Measurements from ENCODE around the gene PCDHGA7. TPM values are rescaled to one million over a fixed set of nuclear protein-coding genes. Genes with fewer than 3 reads are reported as not detected.
"Not testable (repeated sequence)": the region's sequence is repeated elsewhere in the genome, so short reads cannot be mapped to it uniquely, and the experiment has no call there.

Gene PCDHGA7
- polyA plus RNA-seq (ENCODE audit: low read depth in 6 of 6), result not detected

DNA sequence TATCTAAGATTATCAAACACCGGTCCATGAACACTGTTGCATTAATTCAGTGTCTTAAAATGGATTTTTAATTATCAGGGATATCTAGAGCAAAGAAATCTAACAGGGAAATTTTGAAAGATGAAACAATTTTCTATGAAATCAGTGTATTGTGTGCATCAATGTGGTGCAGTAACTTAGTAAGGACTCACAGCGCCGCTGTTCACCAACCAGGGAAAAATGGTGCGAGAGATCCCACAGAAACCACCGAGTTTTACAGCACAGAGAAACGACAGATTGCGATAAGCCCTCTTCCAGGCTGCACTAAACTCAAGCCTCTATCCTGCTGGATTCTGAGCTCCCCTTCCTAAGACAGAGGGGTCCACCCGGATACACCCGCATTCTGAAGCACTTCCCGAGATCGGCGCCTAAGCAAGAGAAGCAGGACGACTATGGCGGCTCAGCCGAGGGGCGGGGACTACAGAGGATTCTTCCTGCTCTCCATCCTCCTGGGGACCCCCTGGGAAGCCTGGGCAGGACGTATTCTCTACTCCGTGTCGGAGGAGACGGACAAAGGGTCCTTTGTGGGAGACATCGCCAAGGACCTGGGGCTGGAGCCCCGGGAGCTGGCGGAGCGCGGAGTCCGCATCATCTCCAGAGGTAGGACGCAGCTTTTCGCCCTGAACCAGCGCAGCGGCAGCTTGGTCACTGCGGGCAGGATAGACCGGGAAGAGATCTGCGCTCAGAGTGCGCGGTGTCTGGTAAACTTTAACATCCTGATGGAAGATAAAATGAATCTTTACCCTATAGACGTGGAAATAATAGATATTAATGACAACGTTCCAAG, at the start of gene PCDHGA7:
PCDHGA7 (plus strand) TSS at position 274 of the 826 bp plus-strand sequence; CDS start at position 432, 158 bp downstream.
- Mint-ChIP-seq H3K27me3 (peaks cover 52 to 67% (median 57%) of the 10 kb centered on the region in 3 donors), H3K36me3 (peaks cover 6 to 9% of the 10 kb centered on the region in 2 donors), H3K9me3 (peaks cover 0 to 68% (median 35%) of the 10 kb centered on the region in 7 donors), H3K4me1 (peaks cover 0 to 6% (median 2%) of the 10 kb centered on the region in 3 donors), H3K4me3 (peak within 1 kb of the TSS; percentile 18 to 87 (median 64)), H3K27ac (peak within 1 kb of the TSS in 3 of 6 donors; percentile 37 to 86 (median 63))
- ATAC-seq (ENCODE audit: low read depth in 2 of 2) (peak in 1 of 2 donors; percentile 28), DNase-seq (no peak)

DNA sequence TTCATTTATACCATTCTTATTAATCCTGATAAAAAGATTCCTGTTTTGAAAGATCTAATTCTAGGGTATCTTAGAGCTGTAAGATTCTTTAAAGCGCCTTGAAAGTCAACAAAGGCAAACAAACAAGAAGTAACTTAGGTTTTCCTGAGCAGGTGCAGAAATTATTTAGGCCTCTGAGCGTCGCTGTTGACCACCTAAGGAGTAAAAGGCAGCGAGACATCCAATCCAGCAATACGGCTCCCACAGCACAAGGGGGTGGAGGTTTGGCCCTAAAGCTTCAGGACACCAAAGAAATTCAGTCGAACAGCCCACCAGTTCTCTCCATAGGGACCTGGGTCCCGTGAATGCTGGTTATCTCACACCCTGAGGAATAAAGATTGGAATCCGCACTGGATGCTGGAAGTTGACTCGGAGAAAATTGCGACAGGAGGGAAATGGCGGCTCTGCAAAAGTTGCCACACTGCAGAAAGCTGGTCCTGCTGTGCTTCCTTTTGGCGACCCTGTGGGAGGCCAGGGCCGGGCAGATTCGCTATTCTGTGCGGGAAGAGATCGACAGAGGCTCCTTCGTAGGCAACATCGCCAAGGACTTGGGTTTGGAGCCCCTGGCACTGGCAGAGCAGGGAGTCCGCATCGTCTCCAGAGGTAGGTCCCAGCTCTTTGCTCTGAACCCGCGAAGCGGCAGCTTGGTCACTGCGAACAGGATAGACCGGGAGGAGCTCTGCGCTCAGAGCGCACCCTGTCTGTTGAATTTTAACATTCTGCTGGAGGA, 43.8 kb upstream of the PCDHGA7 start, which contains the start of gene PCDHGA2:
PCDHGA2 (plus strand) TSS at position 223 of the 769 bp plus-strand sequence.
- DNase-seq (no peak), ATAC-seq (ENCODE audit: low read depth in 2 of 2) (no peak)
- Mint-ChIP-seq H3K9me3 (peaks cover 19 to 92% (median 70%) of the 10 kb centered on the region in 7 donors), H3K27ac (peak within 1 kb of the TSS in 1 of 6 donors; percentile 69), H3K27me3 (peaks cover 76 to 92% (median 87%) of the 10 kb centered on the region in 3 donors), H3K4me1 (peaks cover 0 to 3% (median 0%) of the 10 kb centered on the region in 3 donors), H3K36me3 (peaks cover 9 to 31% of the 10 kb centered on the region in 2 donors), H3K4me3 (peak within 1 kb of the TSS in 2 of 8 donors; percentile 8 to 65)

DNA sequence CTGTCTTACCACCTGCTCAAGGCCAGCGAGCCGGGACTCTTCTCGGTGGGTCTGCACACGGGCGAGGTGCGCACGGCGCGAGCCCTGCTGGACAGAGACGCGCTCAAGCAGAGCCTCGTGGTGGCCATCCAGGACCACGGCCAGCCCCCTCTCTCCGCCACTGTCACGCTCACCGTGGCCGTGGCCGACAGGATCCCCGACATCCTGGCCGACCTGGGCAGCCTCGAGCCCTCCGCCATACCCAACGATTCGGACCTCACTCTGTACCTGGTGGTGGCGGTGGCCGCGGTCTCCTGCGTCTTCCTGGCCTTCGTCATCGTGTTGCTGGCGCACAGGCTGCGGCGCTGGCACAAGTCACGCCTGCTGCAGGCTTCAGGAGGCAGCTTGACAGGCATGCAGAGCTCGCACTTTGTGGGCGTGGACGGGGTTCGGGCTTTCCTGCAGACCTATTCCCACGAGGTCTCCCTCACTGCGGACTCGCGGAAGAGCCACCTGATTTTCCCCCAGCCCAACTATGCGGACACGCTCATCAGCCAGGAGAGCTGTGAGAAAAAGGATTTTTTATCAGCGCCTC, 41.7 kb upstream of the PCDHGA7 start:
- peaks cover 20 to 89% (median 65%) of the 10 kb centered on the region in 7 donors for H3K9me3 Mint-ChIP-seq
- H3K4me3 Mint-ChIP-seq; ATAC-seq (ENCODE audit: low read depth in 2 of 2); H3K4me1 Mint-ChIP-seq; H3K27ac Mint-ChIP-seq; DNase-seq: not testable (repeated sequence)
- peaks cover 67 to 89% (median 87%) of the 10 kb centered on the region in 3 donors for H3K27me3 Mint-ChIP-seq
- H3K36me3 Mint-ChIP-seq, result peaks cover 15 to 28% of the 10 kb centered on the region in 2 donors

DNA sequence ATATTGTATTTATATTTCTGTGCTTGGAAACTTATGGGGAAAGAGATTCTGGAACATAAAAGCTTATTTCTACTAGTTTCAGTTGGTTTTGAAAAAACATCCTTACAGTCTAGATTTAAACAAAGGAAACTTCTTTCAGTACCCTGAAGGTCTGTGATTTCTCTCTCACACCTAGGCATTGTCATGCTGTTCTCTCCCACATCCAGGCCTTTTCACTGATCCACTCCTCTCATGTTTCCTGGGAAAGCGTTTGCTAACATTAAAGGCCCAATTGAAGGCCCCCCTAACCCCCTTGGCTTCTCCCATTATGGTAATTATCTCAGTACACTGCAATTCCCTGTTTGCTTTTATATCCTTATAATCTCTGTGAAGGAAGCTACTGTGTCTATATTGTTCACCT, 39.8 kb upstream of the PCDHGA7 start:
- Mint-ChIP-seq H3K27ac (no peak overlapping the region), H3K4me3 (no peak overlapping the region), H3K9me3 (peaks cover 23 to 84% (median 54%) of the 10 kb centered on the region in 7 donors), H3K27me3 (peaks cover 58 to 87% (median 84%) of the 10 kb centered on the region in 3 donors), H3K36me3 (peaks cover 14 to 38% of the 10 kb centered on the region in 2 donors), H3K4me1 (peaks cover 0 to 4% (median 0%) of the 10 kb centered on the region in 3 donors)
- DNase-seq (no peak), ATAC-seq (ENCODE audit: low read depth in 2 of 2) (no peak)

DNA sequence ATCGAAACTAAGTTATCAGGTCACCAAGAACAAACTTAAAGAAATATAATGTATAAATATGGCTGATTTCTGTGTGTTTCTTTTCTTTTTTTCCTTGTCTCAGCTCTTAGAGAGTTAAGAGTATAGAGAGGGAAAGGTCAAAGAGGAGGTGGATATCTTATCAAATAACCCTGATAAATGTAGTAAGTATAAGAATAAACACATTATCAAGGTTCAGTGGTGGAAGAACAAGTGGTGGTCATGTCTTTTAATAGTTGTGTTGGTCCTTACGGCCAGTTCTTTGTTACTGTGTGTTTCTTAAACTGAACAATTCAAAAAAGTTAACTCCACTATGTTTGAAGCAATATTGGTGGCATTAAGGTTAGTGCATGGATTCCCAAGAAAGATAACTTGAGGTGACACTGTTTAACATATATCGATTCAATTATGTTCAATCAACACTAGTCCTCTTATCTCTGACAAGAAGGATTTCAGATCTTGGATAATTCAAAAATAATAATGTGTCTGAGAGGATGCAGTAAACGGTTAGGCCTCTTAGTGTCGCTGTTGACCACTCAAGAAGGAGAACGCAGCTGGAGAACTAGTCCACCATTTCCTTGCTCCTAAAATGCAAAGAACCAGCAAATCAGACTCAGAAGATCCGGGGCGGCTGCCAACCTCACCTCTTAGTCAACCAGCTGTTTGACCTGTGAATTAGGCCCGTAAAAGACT, 39.1 kb upstream of the PCDHGA7 start, which contains the start of gene PCDHGA3:
PCDHGA3 (plus strand) TSS at position 588 of the 711 bp plus-strand sequence. CDS start 205 bp downstream, outside the sequence.
- H3K27ac Mint-ChIP-seq, result peak within 1 kb of the TSS in 1 of 6 donors; percentile 59
- peaks cover 8 to 33% of the 10 kb centered on the region in 2 donors for H3K36me3 Mint-ChIP-seq
- ATAC-seq (ENCODE audit: low read depth in 2 of 2) (no peak), DNase-seq (no peak)
- H3K9me3 Mint-ChIP-seq, result peaks cover 19 to 84% (median 48%) of the 10 kb centered on the region in 7 donors
- peaks cover 57 to 84% (median 84%) of the 10 kb centered on the region in 3 donors for H3K27me3 Mint-ChIP-seq
- H3K4me1 Mint-ChIP-seq, result peaks cover 0 to 4% (median 0%) of the 10 kb centered on the region in 3 donors
- H3K4me3 Mint-ChIP-seq, result peak within 1 kb of the TSS in 5 of 8 donors; percentile 22 to 56 (median 37)

DNA sequence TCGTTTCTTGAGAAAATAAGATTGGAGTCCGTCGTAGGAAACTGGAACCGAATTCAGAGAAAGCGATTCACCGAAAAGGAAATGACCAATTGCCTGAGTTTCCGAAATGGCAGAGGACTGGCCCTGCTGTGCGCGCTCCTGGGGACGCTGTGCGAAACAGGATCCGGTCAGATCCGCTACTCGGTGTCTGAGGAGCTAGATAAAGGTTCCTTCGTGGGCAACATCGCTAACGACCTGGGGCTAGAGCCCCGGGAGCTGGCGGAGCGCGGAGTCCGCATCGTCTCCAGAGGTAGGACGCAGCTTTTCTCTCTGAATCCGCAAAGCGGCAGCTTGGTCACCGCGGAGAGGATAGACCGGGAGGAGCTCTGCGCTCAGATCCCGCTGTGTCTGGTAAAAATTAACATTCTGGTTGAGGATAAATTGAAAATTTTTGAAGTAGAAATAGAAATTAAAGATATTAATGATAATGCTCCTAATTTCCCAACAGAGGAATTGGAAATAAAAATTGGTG, 38.5 kb upstream of the PCDHGA7 start:
- H3K27me3 Mint-ChIP-seq, result peaks cover 58 to 84% (median 84%) of the 10 kb centered on the region in 3 donors
- H3K9me3 Mint-ChIP-seq, result peaks cover 19 to 84% (median 47%) of the 10 kb centered on the region in 7 donors
- ATAC-seq (ENCODE audit: low read depth in 2 of 2) (no peak), DNase-seq (no peak)
- H3K4me3 Mint-ChIP-seq, result peak overlapping the region in 5 of 8 donors; percentile 22 to 56 (median 37)
- peaks cover 0 to 4% (median 0%) of the 10 kb centered on the region in 3 donors for H3K4me1 Mint-ChIP-seq
- H3K36me3 Mint-ChIP-seq, result peaks cover 5 to 27% of the 10 kb centered on the region in 2 donors
- H3K27ac Mint-ChIP-seq, result no peak overlapping the region

DNA sequence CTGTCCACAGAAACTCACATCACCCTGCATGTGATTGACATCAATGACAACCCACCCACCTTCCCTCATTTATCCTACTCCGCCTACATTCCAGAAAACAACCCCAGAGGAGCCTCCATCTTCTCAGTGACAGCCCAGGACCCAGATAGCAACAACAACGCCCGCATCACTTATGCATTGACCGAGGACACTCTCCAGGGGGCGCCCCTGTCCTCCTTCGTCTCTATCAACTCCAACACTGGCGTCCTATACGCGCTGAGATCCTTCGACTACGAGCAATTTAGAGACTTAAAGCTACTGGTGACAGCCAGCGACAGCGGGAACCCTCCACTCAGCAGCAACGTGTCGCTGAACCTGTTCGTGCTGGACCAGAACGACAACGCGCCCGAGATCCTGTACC, 37.2 kb upstream of the PCDHGA7 start:
- peaks cover 20 to 84% (median 47%) of the 10 kb centered on the region in 7 donors for H3K9me3 Mint-ChIP-seq
- H3K4me1 Mint-ChIP-seq, result peaks cover 0 to 6% (median 4%) of the 10 kb centered on the region in 3 donors
- H3K27me3 Mint-ChIP-seq, result peaks cover 60 to 89% (median 82%) of the 10 kb centered on the region in 3 donors
- DNase-seq, result no peak
- peaks cover 8 to 27% of the 10 kb centered on the region in 2 donors for H3K36me3 Mint-ChIP-seq
- H3K27ac Mint-ChIP-seq, result no peak overlapping the region
- H3K4me3 Mint-ChIP-seq, result peak overlapping the region in 1 of 8 donors; percentile 44
- ATAC-seq (ENCODE audit: low read depth in 2 of 2), result no peak

DNA sequence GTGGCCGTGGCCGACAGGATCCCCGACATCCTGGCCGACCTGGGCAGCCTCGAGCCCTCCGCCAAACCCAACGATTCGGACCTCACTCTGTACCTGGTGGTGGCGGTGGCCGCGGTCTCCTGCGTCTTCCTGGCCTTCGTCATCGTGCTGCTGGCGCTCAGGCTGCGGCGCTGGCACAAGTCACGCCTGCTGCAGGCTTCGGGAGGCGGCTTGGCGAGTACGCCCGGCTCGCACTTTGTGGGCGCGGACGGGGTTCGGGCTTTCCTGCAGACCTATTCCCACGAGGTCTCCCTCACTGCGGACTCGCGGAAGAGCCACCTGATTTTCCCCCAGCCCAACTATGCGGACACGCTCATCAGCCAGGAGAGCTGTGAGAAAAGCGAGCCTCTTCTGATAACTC, 36.5 kb upstream of the PCDHGA7 start:
- Mint-ChIP-seq H3K9me3 (peaks cover 19 to 87% (median 43%) of the 10 kb centered on the region in 7 donors), H3K27me3 (peaks cover 66 to 90% (median 82%) of the 10 kb centered on the region in 3 donors), H3K27ac (peak overlapping the region in 1 of 6 donors; percentile 62), H3K36me3 (peaks cover 11 to 27% of the 10 kb centered on the region in 2 donors)
- not testable (repeated sequence) for DNase-seq; H3K4me3 Mint-ChIP-seq; H3K4me1 Mint-ChIP-seq; ATAC-seq (ENCODE audit: low read depth in 2 of 2)

DNA sequence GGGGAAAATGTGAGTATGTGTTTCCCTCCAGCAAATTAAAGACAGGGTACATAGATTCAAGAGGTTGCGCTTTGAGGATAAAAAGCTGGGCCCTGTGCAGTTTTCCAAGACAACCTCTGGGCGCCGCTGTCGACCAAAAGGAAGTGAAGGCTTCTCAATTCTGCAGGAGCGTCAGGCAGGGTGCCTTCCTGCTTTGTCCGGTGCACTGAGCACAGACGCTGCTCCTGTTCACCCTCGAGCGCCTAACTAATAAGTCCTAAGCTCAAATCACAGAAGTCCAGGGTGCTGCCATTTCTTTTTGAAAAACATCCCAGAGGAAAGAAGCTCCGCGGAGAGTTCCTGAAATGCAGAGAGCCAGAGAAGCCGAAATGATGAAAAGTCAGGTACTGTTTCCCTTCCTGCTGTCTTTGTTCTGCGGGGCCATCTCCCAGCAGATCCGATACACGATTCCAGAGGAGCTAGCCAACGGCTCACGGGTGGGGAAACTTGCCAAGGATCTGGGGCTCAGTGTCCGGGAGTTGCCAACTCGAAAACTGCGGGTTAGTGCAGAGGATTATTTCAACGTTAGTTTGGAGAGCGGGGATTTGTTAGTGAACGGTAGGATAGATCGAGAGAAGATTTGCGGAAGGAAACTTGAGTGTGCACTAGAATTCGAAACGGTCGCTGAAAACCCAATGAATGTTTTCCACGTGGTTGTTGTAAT, 32.5 kb upstream of the PCDHGA7 start, which contains the start of gene PCDHGB1:
PCDHGB1 (plus strand) TSS at position 183 of the 703 bp plus-strand sequence; CDS start at position 345, 162 bp downstream.
- Mint-ChIP-seq H3K27ac (peak within 1 kb of the TSS in 2 of 6 donors; percentile 90 to 94), H3K4me3 (peak within 1 kb of the TSS in 5 of 8 donors; percentile 7 to 75 (median 65)), H3K4me1 (peaks cover 0 to 6% (median 0%) of the 10 kb centered on the region in 3 donors), H3K36me3 (peaks cover 10 to 37% of the 10 kb centered on the region in 2 donors), H3K9me3 (peaks cover 18 to 79% (median 36%) of the 10 kb centered on the region in 7 donors), H3K27me3 (peaks cover 55 to 87% (median 73%) of the 10 kb centered on the region in 3 donors)
- no peak for DNase-seq
- peak in 1 of 2 donors; percentile 28 for ATAC-seq (ENCODE audit: low read depth in 2 of 2)

DNA sequence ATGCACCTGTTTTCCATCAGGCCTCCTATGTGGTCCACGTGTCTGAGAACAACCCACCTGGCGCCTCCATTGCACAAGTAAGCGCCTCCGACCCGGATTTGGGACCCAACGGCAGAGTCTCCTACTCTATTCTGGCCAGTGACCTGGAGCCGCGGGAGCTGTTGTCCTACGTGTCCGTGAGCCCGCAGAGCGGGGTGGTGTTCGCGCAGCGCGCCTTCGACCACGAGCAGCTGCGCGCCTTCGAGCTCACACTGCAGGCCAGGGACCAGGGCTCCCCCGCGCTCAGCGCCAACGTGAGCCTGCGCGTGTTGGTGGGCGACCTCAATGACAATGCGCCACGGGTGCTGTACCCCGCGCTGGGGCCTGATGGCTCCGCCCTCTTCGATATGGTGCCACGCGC, 31.0 kb upstream of the PCDHGA7 start:
- ATAC-seq (ENCODE audit: low read depth in 2 of 2), result no peak
- Mint-ChIP-seq H3K36me3 (peaks cover 5 to 39% of the 10 kb centered on the region in 2 donors), H3K9me3 (peaks cover 16 to 83% (median 38%) of the 10 kb centered on the region in 7 donors), H3K4me1 (peaks cover 0 to 6% (median 0%) of the 10 kb centered on the region in 3 donors), H3K4me3 (no peak overlapping the region), H3K27me3 (peaks cover 57 to 87% (median 79%) of the 10 kb centered on the region in 3 donors), H3K27ac (no peak overlapping the region)
- DNase-seq, result no peak

DNA sequence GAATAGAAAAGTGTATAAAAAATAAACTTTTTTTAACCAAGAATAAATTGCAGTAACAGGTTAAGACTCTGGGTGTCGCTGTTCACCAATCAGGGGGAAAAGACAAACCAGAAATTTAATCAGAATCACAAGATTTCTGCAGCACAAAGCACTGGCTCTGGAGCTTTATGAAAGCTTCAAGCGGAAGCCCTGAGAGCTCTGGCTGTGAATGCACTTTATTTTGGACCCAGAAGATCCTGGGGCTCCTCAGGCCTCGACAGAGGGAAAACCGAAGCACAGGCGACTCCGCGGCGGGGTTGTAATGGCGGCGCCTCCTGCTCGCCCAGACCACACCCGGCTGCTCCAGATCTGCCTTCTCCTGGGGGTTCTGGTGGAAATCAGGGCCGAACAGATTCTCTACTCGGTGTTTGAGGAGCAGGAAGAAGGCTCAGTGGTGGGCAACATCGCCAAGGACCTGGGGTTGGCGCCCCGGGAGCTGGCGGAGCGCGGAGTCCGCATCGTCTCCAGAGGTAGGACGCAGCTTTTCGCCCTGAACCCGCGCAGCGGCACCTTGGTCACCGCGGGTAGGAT, 27.6 kb upstream of the PCDHGA7 start, which contains the start of gene PCDHGA4:
PCDHGA4 (plus strand) TSS at position 122 of the 570 bp plus-strand sequence; CDS start at position 209, 87 bp downstream.
- no peak for ATAC-seq (ENCODE audit: low read depth in 2 of 2)
- Mint-ChIP-seq H3K4me3 (peak within 1 kb of the TSS in 5 of 8 donors; percentile 12 to 81 (median 28)), H3K4me1 (peaks cover 0 to 3% (median 3%) of the 10 kb centered on the region in 3 donors), H3K27ac (no peak within 1 kb of the TSS), H3K27me3 (peaks cover 60 to 90% (median 78%) of the 10 kb centered on the region in 3 donors), H3K36me3 (peaks cover 9 to 49% of the 10 kb centered on the region in 2 donors), H3K9me3 (peaks cover 19 to 70% (median 41%) of the 10 kb centered on the region in 7 donors)
- DNase-seq, result no peak
